Endometrial microvascular endothelial cells (primary cell): ENCODE results near the gene TCEA3. TPM values are rescaled to one million over a fixed set of nuclear protein-coding genes. Genes with fewer than 3 reads are reported as not detected.

ENCODE experiments used
- in situ Hi-C: cut with HindIII; loops from 2 replicates; pipeline ENCODE4 v1.10.0; 2017; ENCODE audit warnings: low sequenced_read_pairs, low pct_unique_long_range_greater_than_20kb; ENCODE audit errors: inconsistent ontology term
- total RNA-seq: library from RNA; depleted of rRNA; stranded (reverse); fragments of >200 nt; gene quantifications from one replicate; pipeline ENCODE4 v1.2.3, GENCODE V29; 2015; ENCODE audit errors: inconsistent ontology term

The TCEA3 gene
- total RNA-seq, 1 donor from 2014 or later: not detected

GRCh38 chr1:23352096-23352695 lies 72.4 kb downstream of the TCEA3 start:
- in situ Hi-C loops: no loop called here

- in situ Hi-C loops: no loop called here
These were observed 78.6 kb downstream of the TCEA3 start for GRCh38 chr1:23345920-23346319.

GRCh38 chr1:23344987-23345472 lies 79.5 kb downstream of the TCEA3 start:
- in situ Hi-C loops: no loop called here

GRCh38 chr1:23344111-23344986 lies 80.2 kb downstream of the TCEA3 start, which contains the start of gene HNRNPR:
Gene HNRNPR, minus strand, starts transcription at chr1:23344284. Its CDS starts 3,276 bp downstream, at chr1:23341008.
- in situ Hi-C loops: no loop called here

GRCh38 chr1:23343221-23344110 lies 81.1 kb downstream of the TCEA3 start:
- in situ Hi-C loops: no loop called here

GRCh38 chr1:23341931-23342692 lies 82.4 kb downstream of the TCEA3 start:
- in situ Hi-C loops: no loop called here

GRCh38 chr1:23339632-23340031 lies 84.9 kb downstream of the TCEA3 start:
- in situ Hi-C loops: no loop called here

GRCh38 chr1:23337869-23338268 lies 86.7 kb downstream of the TCEA3 start:
- in situ Hi-C loops: no loop called here

GRCh38 chr1:23331713-23332112 lies 92.8 kb downstream of the TCEA3 start:
- in situ Hi-C loops: no loop called here

Other genes with a start within 250 kb of the TCEA3 start
- 11.7 TPM for gene HTR1D, start 207.2 kb downstream of the TCEA3 start, total RNA-seq
- 126 TPM for gene HNRNPR, start 80.5 kb downstream of the TCEA3 start, total RNA-seq
- gene ZNF436, start 54.9 kb downstream of the TCEA3 start, total RNA-seq: 5.5 TPM
- gene ASAP3, start 59.4 kb upstream of the TCEA3 start, total RNA-seq: 3.2 TPM
- gene E2F2, start 106.5 kb upstream of the TCEA3 start, total RNA-seq: 2.1 TPM
- 302 TPM for gene ID3, start 134.8 kb upstream of the TCEA3 start, total RNA-seq